Measurements from ENCODE around the gene IRF9.

DNA sequence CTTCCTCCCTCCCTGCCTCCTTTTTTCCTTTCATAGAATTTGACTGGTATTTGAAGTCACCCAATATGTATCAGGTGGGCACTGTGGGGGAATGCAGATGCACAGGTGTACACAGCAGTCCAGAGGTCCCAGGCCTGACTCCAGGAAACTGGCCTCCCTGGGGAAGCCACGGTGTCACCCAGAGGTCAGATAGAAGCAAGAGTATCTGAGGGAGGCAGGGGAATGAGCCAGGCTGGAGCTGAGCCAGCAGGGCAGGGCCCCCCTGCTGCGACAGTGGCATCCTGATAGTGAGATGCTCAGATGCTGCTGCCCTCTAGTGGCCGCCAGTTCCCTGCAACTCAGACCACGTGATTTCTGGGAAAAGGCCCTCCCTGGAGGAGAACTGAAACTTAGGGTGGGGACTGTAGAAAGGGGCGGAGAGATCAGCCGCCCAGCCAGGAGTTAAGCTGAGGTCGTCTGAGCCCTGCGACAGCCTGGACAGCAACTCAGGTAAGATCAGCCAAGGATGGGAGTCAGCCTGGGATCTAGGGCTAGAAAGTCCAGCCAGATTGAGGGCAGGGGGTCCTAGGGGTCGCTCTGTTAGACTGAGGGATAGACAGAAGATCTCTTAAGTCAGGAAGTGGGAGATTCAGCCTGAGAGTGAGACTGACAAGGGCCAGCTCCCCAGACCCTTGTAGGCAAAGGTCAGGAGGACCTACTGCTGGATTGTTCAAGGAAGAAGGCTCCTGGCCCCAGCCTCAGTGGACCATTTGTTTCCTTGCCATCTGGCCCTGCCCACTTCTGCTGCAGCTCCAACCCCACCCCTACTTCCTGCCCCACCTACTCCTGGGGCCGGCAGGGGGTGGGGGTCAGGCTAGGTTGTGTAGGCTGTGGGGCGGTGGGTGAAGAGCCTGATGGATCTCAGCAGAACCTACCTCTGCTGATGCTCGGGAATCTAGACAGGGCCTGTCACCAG is at the start of gene IRF9:
- TF ChIP-seq, protein P1, sequence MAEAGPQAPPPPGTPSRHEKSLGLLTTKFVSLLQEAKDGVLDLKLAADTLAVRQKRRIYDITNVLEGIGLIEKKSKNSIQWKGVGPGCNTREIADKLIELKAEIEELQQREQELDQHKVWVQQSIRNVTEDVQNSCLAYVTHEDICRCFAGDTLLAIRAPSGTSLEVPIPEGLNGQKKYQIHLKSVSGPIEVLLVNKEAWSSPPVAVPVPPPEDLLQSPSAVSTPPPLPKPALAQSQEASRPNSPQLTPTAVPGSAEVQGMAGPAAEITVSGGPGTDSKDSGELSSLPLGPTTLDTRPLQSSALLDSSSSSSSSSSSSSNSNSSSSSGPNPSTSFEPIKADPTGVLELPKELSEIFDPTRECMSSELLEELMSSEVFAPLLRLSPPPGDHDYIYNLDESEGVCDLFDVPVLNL (CRISPR knock-in tag; IDR thresholded peaks at IDR 0.05; ENCODE audit: borderline replicate concordance, low read depth): no peak
- TF ChIP-seq, protein P2, sequence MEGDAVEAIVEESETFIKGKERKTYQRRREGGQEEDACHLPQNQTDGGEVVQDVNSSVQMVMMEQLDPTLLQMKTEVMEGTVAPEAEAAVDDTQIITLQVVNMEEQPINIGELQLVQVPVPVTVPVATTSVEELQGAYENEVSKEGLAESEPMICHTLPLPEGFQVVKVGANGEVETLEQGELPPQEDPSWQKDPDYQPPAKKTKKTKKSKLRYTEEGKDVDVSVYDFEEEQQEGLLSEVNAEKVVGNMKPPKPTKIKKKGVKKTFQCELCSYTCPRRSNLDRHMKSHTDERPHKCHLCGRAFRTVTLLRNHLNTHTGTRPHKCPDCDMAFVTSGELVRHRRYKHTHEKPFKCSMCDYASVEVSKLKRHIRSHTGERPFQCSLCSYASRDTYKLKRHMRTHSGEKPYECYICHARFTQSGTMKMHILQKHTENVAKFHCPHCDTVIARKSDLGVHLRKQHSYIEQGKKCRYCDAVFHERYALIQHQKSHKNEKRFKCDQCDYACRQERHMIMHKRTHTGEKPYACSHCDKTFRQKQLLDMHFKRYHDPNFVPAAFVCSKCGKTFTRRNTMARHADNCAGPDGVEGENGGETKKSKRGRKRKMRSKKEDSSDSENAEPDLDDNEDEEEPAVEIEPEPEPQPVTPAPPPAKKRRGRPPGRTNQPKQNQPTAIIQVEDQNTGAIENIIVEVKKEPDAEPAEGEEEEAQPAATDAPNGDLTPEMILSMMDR (IDR thresholded peaks at IDR 0.05): peak; percentile 91
- TF ChIP-seq CBFB (CRISPR knock-in tag; IDR thresholded peaks at IDR 0.05; ENCODE audit: low read depth) (no peak), SMAD4 (CRISPR knock-in tag; IDR thresholded peaks at IDR 0.05) (no peak), ELF4 (CRISPR knock-in tag; IDR thresholded peaks at IDR 0.05; ENCODE audit: low read depth) (no peak), SMAD3 (CRISPR knock-in tag; IDR thresholded peaks at IDR 0.05; ENCODE audit: borderline replicate concordance) (no peak), ESRRA (CRISPR knock-in tag; IDR thresholded peaks at IDR 0.05; ENCODE audit: borderline replicate concordance) (no peak), ZNF232 (CRISPR knock-in tag; IDR thresholded peaks at IDR 0.05) (no peak), TP53 (CRISPR knock-in tag; IDR thresholded peaks at IDR 0.05) (no peak), ZNF121 (CRISPR knock-in tag; IDR thresholded peaks at IDR 0.05) (no peak), FOXP1 (CRISPR knock-in tag; IDR thresholded peaks at IDR 0.05; ENCODE audit: borderline replicate concordance) (no peak), TEAD1 (CRISPR knock-in tag; IDR thresholded peaks at IDR 0.05) (no peak)
- TF ChIP-seq, protein P3, sequence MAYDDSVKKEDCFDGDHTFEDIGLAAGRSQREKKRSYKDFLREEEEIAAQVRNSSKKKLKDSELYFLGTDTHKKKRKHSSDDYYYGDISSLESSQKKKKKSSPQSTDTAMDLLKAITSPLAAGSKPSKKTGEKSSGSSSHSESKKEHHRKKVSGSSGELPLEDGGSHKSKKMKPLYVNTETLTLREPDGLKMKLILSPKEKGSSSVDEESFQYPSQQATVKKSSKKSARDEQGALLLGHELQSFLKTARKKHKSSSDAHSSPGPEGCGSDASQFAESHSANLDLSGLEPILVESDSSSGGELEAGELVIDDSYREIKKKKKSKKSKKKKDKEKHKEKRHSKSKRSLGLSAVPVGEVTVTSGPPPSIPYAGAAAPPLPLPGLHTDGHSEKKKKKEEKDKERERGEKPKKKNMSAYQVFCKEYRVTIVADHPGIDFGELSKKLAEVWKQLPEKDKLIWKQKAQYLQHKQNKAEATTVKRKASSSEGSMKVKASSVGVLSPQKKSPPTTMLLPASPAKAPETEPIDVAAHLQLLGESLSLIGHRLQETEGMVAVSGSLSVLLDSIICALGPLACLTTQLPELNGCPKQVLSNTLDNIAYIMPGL (CRISPR knock-in tag; IDR thresholded peaks at IDR 0.05): peak; percentile 78; the same call in 1 of the 2 replicates
- TF ChIP-seq, protein P4, sequence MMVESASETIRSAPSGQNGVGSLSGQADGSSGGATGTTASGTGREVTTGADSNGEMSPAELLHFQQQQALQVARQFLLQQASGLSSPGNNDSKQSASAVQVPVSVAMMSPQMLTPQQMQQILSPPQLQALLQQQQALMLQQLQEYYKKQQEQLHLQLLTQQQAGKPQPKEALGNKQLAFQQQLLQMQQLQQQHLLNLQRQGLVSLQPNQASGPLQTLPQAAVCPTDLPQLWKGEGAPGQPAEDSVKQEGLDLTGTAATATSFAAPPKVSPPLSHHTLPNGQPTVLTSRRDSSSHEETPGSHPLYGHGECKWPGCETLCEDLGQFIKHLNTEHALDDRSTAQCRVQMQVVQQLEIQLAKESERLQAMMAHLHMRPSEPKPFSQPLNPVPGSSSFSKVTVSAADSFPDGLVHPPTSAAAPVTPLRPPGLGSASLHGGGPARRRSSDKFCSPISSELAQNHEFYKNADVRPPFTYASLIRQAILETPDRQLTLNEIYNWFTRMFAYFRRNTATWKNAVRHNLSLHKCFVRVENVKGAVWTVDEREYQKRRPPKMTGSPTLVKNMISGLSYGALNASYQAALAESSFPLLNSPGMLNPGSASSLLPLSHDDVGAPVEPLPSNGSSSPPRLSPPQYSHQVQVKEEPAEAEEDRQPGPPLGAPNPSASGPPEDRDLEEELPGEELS (CRISPR knock-in tag; IDR thresholded peaks at IDR 0.05): no peak

Data from WTC11 (cell line).